Spleen (tissue), 7 donors: ENCODE measurements around the gene DOCK10.

ENCODE experiments used
- CTCF ChIP-seq, 11 experiments: fragments of 200-600 bp in 7 of 11; fragments of 450-650 bp in 4 of 11; sonication (generic) in 4 of 11; IDR thresholded peaks in 8 of 11; conservative IDR thresholded peaks in 3 of 11; 1 replicate in 7 of 11; 2 replicates in 4 of 11; pipeline versions ENCODE4 v1.4.0 to v1.8.0; 2016 to 2021; ENCODE audit warnings: antibody characterized with exemption in 11 of 11, inconsistent platforms in 4 of 11, mild to moderate bottlenecking in 1 of 11
- POLR2A ChIP-seq, 3 donors: fragments of 450-650 bp; IDR thresholded peaks; one replicate each; pipeline ENCODE4 v1.5.1; 2017; ENCODE audit warnings: antibody characterized with exemption in 3 of 3, mild to moderate bottlenecking in 1 of 3
- POLR2AphosphoS5 ChIP-seq, 3 donors: sonication (generic); formaldehyde crosslinking; IDR thresholded peaks; one replicate each; pipeline ENCODE4 v1.5.1; 2017; ENCODE audit warnings: antibody characterized with exemption in 3 of 3
- donor health status: DM: no; HTN: no; CAD: no; lungs with moderate emphysema.
- donor health status: DM: no; HTN: no; CAD: no.
- donor health status: DM: no; HTN: no; CAD: no.

- no peak for TF ChIP-seq POLR2A (IDR thresholded peaks at IDR 0.05)
- no peak for TF ChIP-seq CTCF (IDR thresholded peaks at IDR 0.05 in 8 of 11, conservative IDR thresholded peaks at IDR 0.05 in 3 of 11)
- TF ChIP-seq POLR2AphosphoS5 (IDR thresholded peaks at IDR 0.05): no peak
These were observed 2.1 kb downstream of the DOCK10 start for GRCh38 chr2:225040142-225040541.
